GM23338 (cell line): ENCODE measurements around the gene KDM6B. TPM values are rescaled to one million over a fixed set of nuclear protein-coding genes. Genes with fewer than 3 reads are reported as not detected.
A peak's percentile ranks its signal among the peaks of the same experiment; 100 is the strongest.

Experiments
- ATAC-seq: fragments of 200-7000 bp; cut with Tn5 transposase; 3 replicates; pipeline ENCODE4 v1.9.1; 2020
- DNase-seq: peaks from one replicate; pipeline ENCODE4 v3.0.0-alpha.2; 2015; ENCODE audit warnings: low spot score
- H2AFZ ChIP-seq: fragments of 200-600 bp; sonication (generic); 2 replicates; pipeline ENCODE4 v1.8.0; 2016; ENCODE audit warnings: antibody characterized with exemption, mild to moderate bottlenecking, moderate library complexity
- H3F3A ChIP-seq: fragments of 200-600 bp; sonication (generic); replicated peaks from 2 replicates; pipeline ENCODE4 v1.8.0; 2017; ENCODE audit warnings: antibody characterized with exemption, mixed run types, low read depth
- H3K27ac ChIP-seq: fragments of 200-600 bp; sonication (generic); 2 replicates; pipeline ENCODE4 v1.6.1; 2016; ENCODE audit warnings: low read depth
- H3K27me3 ChIP-seq: fragments of 200-600 bp; sonication (generic); 2 replicates; pipeline ENCODE4 v1.8.0; 2016; ENCODE audit warnings: mild to moderate bottlenecking, mixed run types, moderate library complexity; ENCODE audit not compliant: insufficient read depth
- H3K36me3 ChIP-seq: fragments of 200-600 bp; sonication (generic); 2 replicates; pipeline ENCODE4 v1.8.0; 2016; ENCODE audit warnings: mild to moderate bottlenecking; ENCODE audit not compliant: insufficient read depth
- H3K4me1 ChIP-seq: fragments of 200-600 bp; sonication (generic); 2 replicates; pipeline ENCODE4 v1.8.0; 2016; ENCODE audit warnings: mild to moderate bottlenecking, moderate library complexity; ENCODE audit not compliant: insufficient read depth
- H3K4me2 ChIP-seq: fragments of 200-600 bp; sonication (generic); 2 replicates; pipeline ENCODE4 v1.7.1; 2017; ENCODE audit warnings: mixed run types
- H3K4me3 ChIP-seq: fragments of 200-600 bp; sonication (generic); 2 replicates; pipeline ENCODE4 v1.6.1; 2016; ENCODE audit warnings: mixed run types
- H3K79me2 ChIP-seq: fragments of 200-600 bp; sonication (generic); replicated peaks from 2 replicates; pipeline ENCODE4 v1.8.0; 2017; ENCODE audit warnings: mild to moderate bottlenecking; ENCODE audit not compliant: insufficient read depth
- H3K9me2 ChIP-seq: fragments of 200-600 bp; sonication (generic); 2 replicates; pipeline ENCODE4 v1.8.0; 2017; ENCODE audit not compliant: insufficient read depth
- H4K20me1 ChIP-seq: fragments of 200-600 bp; sonication (generic); replicated peaks from 2 replicates; pipeline ENCODE4 v1.8.0; 2017; ENCODE audit warnings: mild to moderate bottlenecking; ENCODE audit not compliant: insufficient read depth
- H3K27ac Mint-ChIP-seq: 2 replicates; pipeline ENCODE4 v1.8.0; 2020; ENCODE audit warnings: inconsistent platforms, mild to moderate bottlenecking, moderate library complexity, mixed read lengths
- H3K27me3 Mint-ChIP-seq: 3 replicates; pipeline ENCODE4 v1.8.0; 2022; ENCODE audit warnings: low read depth, mild to moderate bottlenecking, moderate library complexity, mixed read lengths, inconsistent platforms; ENCODE audit not compliant: insufficient read depth, poor library complexity
- H3K36me3 Mint-ChIP-seq: 3 replicates; pipeline ENCODE4 v1.8.0; 2021; ENCODE audit warnings: low read depth, mild to moderate bottlenecking, inconsistent platforms, moderate library complexity, mixed read lengths
- H3K4me1 Mint-ChIP-seq: 3 replicates; pipeline ENCODE4 v1.8.0; 2020; ENCODE audit warnings: mild to moderate bottlenecking, inconsistent platforms, mixed read lengths
- H3K4me3 Mint-ChIP-seq: 3 replicates; pipeline ENCODE4 v1.8.0; 2021; ENCODE audit warnings: moderate library complexity, mild to moderate bottlenecking, inconsistent platforms, mixed read lengths
- H3K9me3 Mint-ChIP-seq: 3 replicates; pipeline ENCODE4 v1.8.0; 2020; ENCODE audit warnings: moderate library complexity, mild to moderate bottlenecking, inconsistent platforms, mixed read lengths
- CREB1 ChIP-seq: fragments of 250-450 bp; sonication (Bioruptor Pico); IDR thresholded peaks from 2 replicates; pipeline ENCODE4 v1.5.0; 2020; ENCODE audit warnings: low read depth, mild to moderate bottlenecking, moderate library complexity
- EZH2 ChIP-seq: fragments of 200-600 bp; sonication (generic); IDR thresholded peaks from one replicate; pipeline ENCODE4 v1.8.0; 2017; ENCODE audit warnings: antibody characterized with exemption, mild to moderate bottlenecking, low read depth; ENCODE audit not compliant: unreplicated experiment
- NANOG ChIP-seq: IDR thresholded peaks from 2 replicates; pipeline ENCODE4 v1.6.1; 2016; ENCODE audit warnings: antibody characterized with exemption, borderline replicate concordance
- POLR2AphosphoS5 ChIP-seq: IDR thresholded peaks from 2 replicates; pipeline ENCODE4 v1.6.1; 2016; ENCODE audit warnings: antibody characterized with exemption, low read depth
- ZNF114 ChIP-seq: fragments of 250-450 bp; sonication (Bioruptor Pico); IDR thresholded peaks from 2 replicates; pipeline ENCODE4 v1.5.0; 2020; ENCODE audit warnings: mild to moderate bottlenecking, moderate library complexity
- ZNF331 ChIP-seq: fragments of 250-450 bp; sonication (Bioruptor Pico); IDR thresholded peaks from 2 replicates; pipeline ENCODE4 v1.5.0; 2020; ENCODE audit warnings: low read depth, mild to moderate bottlenecking, moderate library complexity
- polyA plus RNA-seq: library from polyadenylated mRNA; unstranded; fragments of >200 nt; fragmentation: Nextera tagmentation; extraction: Ambion mirVana; gene quantifications from 2 replicates; pipeline ENCODE4 v1.2.1, GENCODE V29; 2016
- total RNA-seq: library from RNA; depleted of rRNA; stranded (reverse); fragments of >200 nt; shearing (Covaris generic); gene quantifications from 2 replicates; pipeline ENCODE4 v1.2.3, GENCODE V29; 2014
- TF ChIP-seq, protein P1 (sequence below): IDR thresholded peaks from 2 replicates; pipeline ENCODE4 v1.6.1; 2016; ENCODE audit warnings: antibody characterized with exemption
- TF ChIP-seq, protein P2 (sequence below): fragments of 250-450 bp; sonication (Bioruptor Pico); IDR thresholded peaks from 2 replicates; pipeline ENCODE4 v1.5.0; 2020; ENCODE audit warnings: mild to moderate bottlenecking, moderate library complexity

The KDM6B gene
- total and polyA plus RNA-seq, 2 experiments from 2014 or later: 1.1 to 1.4 TPM

DNA sequence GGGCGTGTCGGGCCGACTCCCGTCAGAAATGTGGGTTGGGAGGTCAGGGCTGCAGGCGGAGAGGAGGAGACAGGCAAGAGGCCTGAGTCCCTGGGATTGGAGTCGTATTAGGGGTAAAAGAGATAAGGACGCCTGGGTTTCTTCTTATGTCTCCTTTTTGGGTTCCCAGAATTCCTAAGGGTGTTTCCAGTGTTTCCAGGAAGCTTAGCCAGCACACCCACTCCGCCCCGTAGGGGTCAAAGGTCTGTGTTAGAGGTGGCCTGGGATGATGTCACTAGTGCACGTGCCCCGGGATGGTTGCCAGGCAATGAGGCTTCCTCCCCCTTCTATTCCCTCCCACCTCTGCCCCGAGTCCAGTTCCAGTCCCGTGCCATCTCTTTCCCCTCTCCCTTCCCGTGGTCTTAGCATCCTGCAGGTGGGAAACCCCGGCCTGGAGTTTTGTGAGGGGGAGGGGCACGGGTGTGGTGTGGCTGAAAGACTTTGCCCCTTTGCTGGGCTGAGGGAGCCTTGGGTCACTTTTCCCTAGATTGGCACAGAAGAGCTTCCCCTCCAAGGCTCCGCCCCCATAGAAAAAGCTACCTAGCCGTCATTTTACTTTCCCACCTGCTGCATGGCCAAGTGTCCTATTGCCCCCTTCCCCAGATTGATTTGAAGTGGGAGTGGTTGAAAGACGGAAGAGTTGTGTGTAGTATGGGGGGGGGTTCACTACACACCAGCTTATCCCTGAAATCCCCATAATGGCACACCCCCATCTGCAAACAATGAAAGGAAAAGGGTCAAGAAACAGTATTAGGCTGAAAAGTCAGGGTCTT, 2.8 kb downstream of the KDM6B start:
- H4K20me1 ChIP-seq: peaks cover 13% of the 10 kb centered on the region
- peak overlapping the region; percentile 95 for H3K4me3 ChIP-seq
- Mint-ChIP-seq H3K36me3 (peaks cover 2% of the 10 kb centered on the region; the same call in 1 of the 3 replicates), H3K4me1 (peaks cover 42% of the 10 kb centered on the region), H3K4me3 (peak overlapping the region; percentile 91), H3K9me3 (no peaks in the 10 kb centered on the region; the same call in 1 of the 3 replicates), H3K27ac (peak overlapping the region; percentile 80; the same call in 1 of the 2 replicates), H3K27me3 (peaks cover 70% of the 10 kb centered on the region)
- H3F3A ChIP-seq: peaks cover 30% of the 10 kb centered on the region
- no peaks in the 10 kb centered on the region for H3K9me2 ChIP-seq
- DNase-seq (peak; percentile 99), ATAC-seq (peak; percentile 26)
- H3K27ac ChIP-seq: no peak overlapping the region
- H3K27me3 ChIP-seq: peaks cover 75% of the 10 kb centered on the region
- TF ChIP-seq EZH2: no peak
- TF ChIP-seq NANOG: no peak
- TF ChIP-seq ZNF331 (CRISPR knock-in tag): no peak
- TF ChIP-seq, protein P1, sequence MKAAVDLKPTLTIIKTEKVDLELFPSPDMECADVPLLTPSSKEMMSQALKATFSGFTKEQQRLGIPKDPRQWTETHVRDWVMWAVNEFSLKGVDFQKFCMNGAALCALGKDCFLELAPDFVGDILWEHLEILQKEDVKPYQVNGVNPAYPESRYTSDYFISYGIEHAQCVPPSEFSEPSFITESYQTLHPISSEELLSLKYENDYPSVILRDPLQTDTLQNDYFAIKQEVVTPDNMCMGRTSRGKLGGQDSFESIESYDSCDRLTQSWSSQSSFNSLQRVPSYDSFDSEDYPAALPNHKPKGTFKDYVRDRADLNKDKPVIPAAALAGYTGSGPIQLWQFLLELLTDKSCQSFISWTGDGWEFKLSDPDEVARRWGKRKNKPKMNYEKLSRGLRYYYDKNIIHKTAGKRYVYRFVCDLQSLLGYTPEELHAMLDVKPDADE: peak; percentile 62; the same call in 1 of the 2 replicates
- TF ChIP-seq, protein P2, sequence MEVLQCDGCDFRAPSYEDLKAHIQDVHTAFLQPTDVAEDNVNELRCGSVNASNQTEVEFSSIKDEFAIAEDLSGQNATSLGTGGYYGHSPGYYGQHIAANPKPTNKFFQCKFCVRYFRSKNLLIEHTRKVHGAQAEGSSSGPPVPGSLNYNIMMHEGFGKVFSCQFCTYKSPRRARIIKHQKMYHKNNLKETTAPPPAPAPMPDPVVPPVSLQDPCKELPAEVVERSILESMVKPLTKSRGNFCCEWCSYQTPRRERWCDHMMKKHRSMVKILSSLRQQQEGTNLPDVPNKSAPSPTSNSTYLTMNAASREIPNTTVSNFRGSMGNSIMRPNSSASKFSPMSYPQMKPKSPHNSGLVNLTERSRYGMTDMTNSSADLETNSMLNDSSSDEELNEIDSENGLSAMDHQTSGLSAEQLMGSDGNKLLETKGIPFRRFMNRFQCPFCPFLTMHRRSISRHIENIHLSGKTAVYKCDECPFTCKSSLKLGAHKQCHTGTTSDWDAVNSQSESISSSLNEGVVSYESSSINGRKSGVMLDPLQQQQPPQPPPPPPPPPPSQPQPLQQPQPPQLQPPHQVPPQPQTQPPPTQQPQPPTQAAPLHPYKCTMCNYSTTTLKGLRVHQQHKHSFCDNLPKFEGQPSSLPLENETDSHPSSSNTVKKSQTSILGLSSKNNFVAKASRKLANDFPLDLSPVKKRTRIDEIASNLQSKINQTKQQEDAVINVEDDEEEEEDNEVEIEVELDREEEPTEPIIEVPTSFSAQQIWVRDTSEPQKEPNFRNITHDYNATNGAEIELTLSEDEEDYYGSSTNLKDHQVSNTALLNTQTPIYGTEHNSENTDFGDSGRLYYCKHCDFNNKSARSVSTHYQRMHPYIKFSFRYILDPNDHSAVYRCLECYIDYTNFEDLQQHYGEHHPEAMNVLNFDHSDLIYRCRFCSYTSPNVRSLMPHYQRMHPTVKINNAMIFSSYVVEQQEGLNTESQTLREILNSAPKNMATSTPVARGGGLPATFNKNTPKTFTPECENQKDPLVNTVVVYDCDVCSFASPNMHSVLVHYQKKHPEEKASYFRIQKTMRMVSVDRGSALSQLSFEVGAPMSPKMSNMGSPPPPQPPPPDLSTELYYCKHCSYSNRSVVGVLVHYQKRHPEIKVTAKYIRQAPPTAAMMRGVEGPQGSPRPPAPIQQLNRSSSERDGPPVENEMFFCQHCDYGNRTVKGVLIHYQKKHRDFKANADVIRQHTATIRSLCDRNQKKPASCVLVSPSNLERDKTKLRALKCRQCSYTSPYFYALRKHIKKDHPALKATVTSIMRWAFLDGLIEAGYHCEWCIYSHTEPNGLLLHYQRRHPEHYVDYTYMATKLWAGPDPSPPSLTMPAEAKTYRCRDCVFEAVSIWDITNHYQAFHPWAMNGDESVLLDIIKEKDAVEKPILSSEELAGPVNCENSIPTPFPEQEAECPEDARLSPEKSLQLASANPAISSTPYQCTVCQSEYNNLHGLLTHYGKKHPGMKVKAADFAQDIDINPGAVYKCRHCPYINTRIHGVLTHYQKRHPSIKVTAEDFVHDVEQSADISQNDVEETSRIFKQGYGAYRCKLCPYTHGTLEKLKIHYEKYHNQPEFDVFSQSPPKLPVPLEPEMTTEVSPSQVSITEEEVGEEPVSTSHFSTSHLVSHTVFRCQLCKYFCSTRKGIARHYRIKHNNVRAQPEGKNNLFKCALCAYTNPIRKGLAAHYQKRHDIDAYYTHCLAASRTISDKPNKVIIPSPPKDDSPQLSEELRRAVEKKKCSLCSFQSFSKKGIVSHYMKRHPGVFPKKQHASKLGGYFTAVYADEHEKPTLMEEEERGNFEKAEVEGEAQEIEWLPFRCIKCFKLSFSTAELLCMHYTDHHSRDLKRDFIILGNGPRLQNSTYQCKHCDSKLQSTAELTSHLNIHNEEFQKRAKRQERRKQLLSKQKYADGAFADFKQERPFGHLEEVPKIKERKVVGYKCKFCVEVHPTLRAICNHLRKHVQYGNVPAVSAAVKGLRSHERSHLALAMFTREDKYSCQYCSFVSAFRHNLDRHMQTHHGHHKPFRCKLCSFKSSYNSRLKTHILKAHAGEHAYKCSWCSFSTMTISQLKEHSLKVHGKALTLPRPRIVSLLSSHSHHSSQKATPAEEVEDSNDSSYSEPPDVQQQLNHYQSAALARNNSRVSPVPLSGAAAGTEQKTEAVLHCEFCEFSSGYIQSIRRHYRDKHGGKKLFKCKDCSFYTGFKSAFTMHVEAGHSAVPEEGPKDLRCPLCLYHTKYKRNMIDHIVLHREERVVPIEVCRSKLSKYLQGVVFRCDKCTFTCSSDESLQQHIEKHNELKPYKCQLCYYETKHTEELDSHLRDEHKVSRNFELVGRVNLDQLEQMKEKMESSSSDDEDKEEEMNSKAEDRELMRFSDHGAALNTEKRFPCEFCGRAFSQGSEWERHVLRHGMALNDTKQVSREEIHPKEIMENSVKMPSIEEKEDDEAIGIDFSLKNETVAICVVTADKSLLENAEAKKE (CRISPR knock-in tag): no peak
- TF ChIP-seq ZNF114 (CRISPR knock-in tag): no peak
- peak; percentile 90 for TF ChIP-seq CREB1 (CRISPR knock-in tag)
- no peak for TF ChIP-seq POLR2AphosphoS5
- peaks cover 27% of the 10 kb centered on the region for H3K4me1 ChIP-seq
- H3K79me2 ChIP-seq: no peaks in the 10 kb centered on the region
- H3K36me3 ChIP-seq: peaks cover 6% of the 10 kb centered on the region; the same call in 1 of the 2 replicates
- peak overlapping the region; percentile 88 for H2AFZ ChIP-seq
- peak overlapping the region; percentile 100 for H3K4me2 ChIP-seq
